Neural progenitor cell (in vitro differentiated cells): ENCODE measurements around the gene DIABLO.
"Not testable (repeated sequence)": the region's sequence is repeated elsewhere in the genome, so short reads cannot be mapped to it uniquely, and the experiment has no call there.

Source experiments
- CTCF ChIP-seq: fragments of 200-600 bp; sonication (generic); IDR thresholded peaks from 2 replicates; pipeline ENCODE4 v1.5.1; 2017; ENCODE audit warnings: antibody characterized with exemption, mild to moderate bottlenecking
- EZH2phosphoT487 ChIP-seq: fragments of 200-600 bp; sonication (generic); IDR thresholded peaks from 2 replicates; pipeline ENCODE4 v1.6.1; 2017; ENCODE audit warnings: antibody characterized with exemption

GRCh38 chr12:122176473-122176872, 49.4 kb downstream of the DIABLO start:
- not testable (repeated sequence) for TF ChIP-seq CTCF, EZH2phosphoT487
